Effector memory CD8-positive, alpha-beta T cell (primary cell): ENCODE measurements around the gene ANKRD49.
"Not testable (repeated sequence)": the region's sequence is repeated elsewhere in the genome, so short reads cannot be mapped to it uniquely, and the experiment has no call there.

Experiments used
- ATAC-seq: fragments of 150-1000 bp; cut with Tn5 transposase; replicated peaks from 2 replicates; pipeline ENCODE4 v1.10.0; 2021; ENCODE audit warnings: mild to moderate bottlenecking, moderate library complexity
- DNase-seq, 3 experiments: peaks; one replicate each; pipeline ENCODE4 v3.0.0; 2021
- H3K27ac Mint-ChIP-seq, 2 donors: one replicate each; pipeline ENCODE4 v1.8.0; 2022; ENCODE audit warnings: mild to moderate bottlenecking in 2 of 2, mixed read lengths in 2 of 2, moderate library complexity in 2 of 2
- H3K27me3 Mint-ChIP-seq, 2 donors: one replicate each; pipeline ENCODE4 v1.8.0; 2022; ENCODE audit warnings: mixed read lengths in 2 of 2
- H3K36me3 Mint-ChIP-seq: one replicate; pipeline ENCODE4 v1.8.0; 2022; ENCODE audit warnings: mild to moderate bottlenecking, moderate library complexity, mixed read lengths; ENCODE audit not compliant: insufficient read depth
- H3K4me1 Mint-ChIP-seq, 2 donors: one replicate each; pipeline ENCODE4 v1.8.0; 2022; ENCODE audit warnings: low read depth in 2 of 2, mixed read lengths in 2 of 2
- H3K4me3 Mint-ChIP-seq, 2 donors: one replicate each; pipeline ENCODE4 v1.8.0; 2022; ENCODE audit warnings: mild to moderate bottlenecking in 2 of 2, mixed read lengths in 2 of 2, moderate library complexity in 2 of 2
- H3K9me3 Mint-ChIP-seq, 2 donors: one replicate each; pipeline ENCODE4 v1.8.0; 2022; ENCODE audit warnings: mixed read lengths in 2 of 2

Gene ANKRD49

DNA sequence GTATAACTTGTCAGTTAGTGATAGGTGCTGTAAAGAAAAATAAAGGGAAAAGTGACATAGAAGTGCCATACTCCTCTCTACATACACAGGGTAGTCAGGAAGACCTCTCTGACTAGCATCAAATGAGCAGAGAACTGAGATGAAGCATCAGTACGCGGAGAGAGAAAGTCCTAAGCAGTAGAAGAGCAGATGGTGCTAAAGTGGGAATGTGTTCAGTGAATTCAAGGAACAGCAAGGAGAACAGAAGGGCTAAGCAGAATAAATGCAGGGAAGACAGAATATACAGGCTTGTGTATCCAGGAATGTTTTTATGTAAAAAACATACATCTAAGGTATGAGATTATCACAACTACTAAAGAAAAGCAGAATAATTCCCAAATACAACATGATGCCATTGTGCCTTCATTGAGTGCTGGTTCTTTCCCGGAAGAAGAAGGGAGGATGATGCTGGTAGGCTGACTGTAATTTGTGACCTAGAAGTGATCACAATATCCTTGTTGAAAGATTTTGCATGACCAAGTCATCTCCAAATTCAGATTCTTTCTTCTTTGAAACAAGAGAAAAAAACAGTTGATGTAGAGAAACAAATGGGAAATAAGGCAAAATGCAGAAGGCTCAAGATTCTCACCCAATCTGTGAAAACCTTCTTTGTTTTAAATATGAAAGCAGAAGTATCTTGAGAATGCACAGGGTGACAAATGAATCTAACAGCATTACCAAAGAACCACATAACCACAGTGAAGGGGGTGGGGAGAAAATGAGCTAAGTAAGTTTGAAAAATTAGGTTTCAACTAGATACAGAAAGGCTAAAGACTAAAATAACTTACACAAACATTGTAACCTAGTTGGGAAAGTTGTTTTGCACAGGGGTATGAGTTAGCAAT is 20.6 kb upstream of the ANKRD49 start:
- H3K27me3 Mint-ChIP-seq = no peaks in the 10 kb centered on the region
- peak overlapping the region; percentile 15 to 81 for H3K27ac Mint-ChIP-seq
- DNase-seq (peak; percentile 29 to 38 (median 33)), ATAC-seq (peak; percentile 96)
- peak overlapping the region in 1 of 2 donors; percentile 54 for H3K4me3 Mint-ChIP-seq
- peaks cover 12 to 23% of the 10 kb centered on the region in 2 donors for H3K4me1 Mint-ChIP-seq
- peaks cover 21% of the 10 kb centered on the region for H3K36me3 Mint-ChIP-seq
- H3K9me3 Mint-ChIP-seq = no peaks in the 10 kb centered on the region

DNA sequence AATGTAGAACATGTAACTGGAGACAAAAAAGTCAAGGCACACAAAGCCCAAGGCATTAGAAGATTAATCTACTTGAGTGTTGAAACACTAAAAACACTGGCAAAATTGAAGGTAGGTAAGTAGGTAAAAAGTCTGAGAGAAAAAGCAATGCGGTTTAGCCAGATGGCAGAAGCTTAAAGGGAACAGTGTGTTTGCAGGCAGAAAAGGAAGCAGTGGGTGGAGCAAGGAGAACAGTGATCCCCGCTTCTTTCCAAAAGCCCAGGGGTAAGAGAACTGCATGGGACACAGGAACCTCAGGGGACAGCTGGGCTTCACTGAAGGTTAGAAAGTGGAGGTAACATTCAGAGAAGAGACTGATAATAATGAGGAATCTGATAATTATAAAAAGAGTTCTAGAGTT is 16.2 kb upstream of the ANKRD49 start:
- H3K36me3 Mint-ChIP-seq = peaks cover 21% of the 10 kb centered on the region
- H3K27ac Mint-ChIP-seq = peak overlapping the region in 1 of 2 donors; percentile 79
- DNase-seq (no peak), ATAC-seq (no peak)
- no peaks in the 10 kb centered on the region for H3K27me3 Mint-ChIP-seq
- H3K9me3 Mint-ChIP-seq = no peaks in the 10 kb centered on the region
- H3K4me3 Mint-ChIP-seq = no peak overlapping the region
- H3K4me1 Mint-ChIP-seq = peaks cover 12 to 23% of the 10 kb centered on the region in 2 donors

DNA sequence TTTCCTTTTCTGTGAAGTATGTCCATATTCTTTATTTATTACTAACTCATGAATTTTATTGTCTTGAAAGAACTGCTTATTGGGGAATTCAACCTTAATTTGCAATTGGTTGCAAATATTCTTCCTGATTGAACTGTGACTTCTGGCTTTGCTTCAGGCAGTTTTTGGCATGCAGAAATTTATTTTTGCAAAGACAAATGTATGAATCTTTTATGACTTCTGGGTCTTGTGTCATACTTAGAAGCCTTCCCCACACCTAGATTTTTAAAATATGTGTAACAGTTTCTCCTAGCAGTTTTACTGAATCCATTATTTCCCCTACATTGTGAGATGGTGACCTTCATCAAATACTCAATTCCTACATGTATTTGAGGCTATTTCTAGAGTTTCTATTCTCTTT is 12.4 kb upstream of the ANKRD49 start:
- ATAC-seq = no peak
- H3K36me3 Mint-ChIP-seq = peaks cover 50% of the 10 kb centered on the region
- peaks cover under 1 to 6% of the 10 kb centered on the region in 2 donors for H3K4me1 Mint-ChIP-seq
- H3K9me3 Mint-ChIP-seq = no peaks in the 10 kb centered on the region
- no peak overlapping the region for H3K27ac Mint-ChIP-seq
- H3K4me3 Mint-ChIP-seq = no peak overlapping the region
- no peaks in the 10 kb centered on the region for H3K27me3 Mint-ChIP-seq
- DNase-seq = no peak

DNA sequence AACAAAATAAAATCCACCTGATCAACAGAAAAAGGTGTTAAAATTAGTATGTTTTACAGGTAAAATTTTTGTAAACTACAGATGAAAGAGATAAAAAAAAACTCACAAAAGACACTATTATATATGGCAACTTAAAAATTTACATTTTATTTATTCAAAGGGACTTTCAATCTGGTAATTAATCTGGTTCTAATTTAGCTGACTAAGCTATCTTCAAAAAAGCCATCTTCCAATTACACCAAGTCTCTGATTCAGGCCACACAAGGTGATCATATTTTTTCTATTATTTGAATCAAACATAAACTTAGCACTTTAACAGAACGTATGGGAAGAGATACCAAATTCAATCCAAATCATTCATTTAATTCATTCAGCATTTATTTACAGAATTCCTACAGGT is 7.7 kb upstream of the ANKRD49 start:
- peaks cover 59% of the 10 kb centered on the region for H3K36me3 Mint-ChIP-seq
- DNase-seq (no peak), ATAC-seq (no peak)
- H3K4me3 Mint-ChIP-seq = no peak overlapping the region
- H3K4me1 Mint-ChIP-seq = peaks cover 5 to 6% of the 10 kb centered on the region in 2 donors
- no peaks in the 10 kb centered on the region for H3K27me3 Mint-ChIP-seq
- peak overlapping the region in 1 of 2 donors; percentile 52 for H3K27ac Mint-ChIP-seq
- no peaks in the 10 kb centered on the region for H3K9me3 Mint-ChIP-seq

DNA sequence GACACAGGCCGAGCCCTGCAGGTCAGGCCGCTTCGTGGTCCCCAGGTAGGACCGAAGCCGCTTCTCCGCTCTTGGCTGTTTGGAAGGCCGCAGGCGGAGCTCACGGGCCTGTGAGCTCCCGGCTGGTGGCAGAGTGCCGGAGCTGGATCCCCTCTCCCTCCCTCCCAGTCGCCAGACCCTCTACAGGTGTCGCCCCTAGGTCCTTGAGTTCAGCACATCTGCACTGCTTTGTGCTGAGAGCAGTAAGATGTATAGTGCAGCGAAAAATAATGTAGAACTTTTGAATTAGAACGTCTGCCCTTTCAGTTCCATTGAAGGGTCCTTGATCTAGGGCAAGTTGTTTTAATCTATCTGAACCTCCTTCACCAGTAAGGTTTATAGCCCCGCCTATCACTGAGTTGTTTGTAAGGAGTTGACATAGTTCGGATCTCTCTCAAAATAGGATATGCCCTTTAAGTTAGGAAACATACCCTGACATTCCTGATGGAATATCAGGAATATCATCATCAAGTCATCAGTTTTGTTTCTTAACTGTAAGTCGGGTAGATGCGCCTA is 419 bp downstream of the ANKRD49 start:
- peaks cover 45% of the 10 kb centered on the region for H3K36me3 Mint-ChIP-seq

DNA sequence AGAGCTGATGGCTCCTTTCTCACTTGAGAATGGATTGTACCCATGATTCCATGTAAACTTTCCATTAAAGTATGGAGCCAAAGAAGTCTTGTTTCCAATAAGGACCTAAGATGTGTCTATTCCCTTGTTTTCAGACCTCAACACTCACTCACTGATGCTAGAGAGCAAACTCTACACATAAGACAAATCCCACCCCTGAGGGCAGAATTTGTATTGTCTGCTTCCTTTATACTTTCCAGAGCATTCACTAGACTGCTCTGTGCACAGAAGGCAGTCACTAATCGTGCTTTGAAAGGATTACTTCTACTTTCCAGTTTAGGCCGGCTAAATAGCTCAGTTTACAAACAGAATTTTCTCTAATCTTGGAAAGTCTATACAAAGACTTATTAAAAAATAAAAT is 6.4 kb downstream of the ANKRD49 start:
- Mint-ChIP-seq H3K27me3 (no peaks in the 10 kb centered on the region), H3K4me3 (no peak overlapping the region), H3K36me3 (peaks cover 59% of the 10 kb centered on the region), H3K4me1 (peaks cover 2 to 16% of the 10 kb centered on the region in 2 donors), H3K27ac (no peak overlapping the region), H3K9me3 (no peaks in the 10 kb centered on the region)
- DNase-seq (no peak), ATAC-seq (no peak)

More for the DNA sequence above, 419 bp downstream of the ANKRD49 start:
- Mint-ChIP-seq H3K27ac (peak overlapping the region; percentile 98), H3K9me3 (no peaks in the 10 kb centered on the region), H3K4me1 (peaks cover 22 to 42% of the 10 kb centered on the region in 2 donors), H3K27me3 (no peaks in the 10 kb centered on the region), H3K4me3 (peak overlapping the region; percentile 95 to 98)
- DNase-seq = no peak
- ATAC-seq = peak; percentile 59

DNA sequence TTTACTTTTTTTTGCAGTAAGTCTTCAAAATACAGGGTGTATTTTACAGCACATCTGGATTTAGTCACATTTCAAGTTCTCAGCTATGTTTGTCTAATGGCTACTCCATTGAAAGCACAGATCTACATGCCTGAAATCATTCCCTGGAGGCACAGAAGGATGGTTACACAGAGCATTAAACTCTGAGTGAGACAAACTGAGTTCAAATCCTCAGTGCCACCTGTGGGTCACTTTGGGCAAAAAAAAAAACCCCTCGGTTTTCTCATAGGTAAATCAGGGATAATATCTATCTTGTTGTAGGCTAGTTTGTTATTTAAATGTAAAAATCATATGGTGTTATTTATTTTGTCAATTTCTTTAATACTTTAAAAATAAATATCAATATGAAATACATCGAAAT is 7.7 kb downstream of the ANKRD49 start:
- H3K27ac Mint-ChIP-seq = no peak overlapping the region
- DNase-seq (no peak), ATAC-seq (no peak)
- H3K27me3 Mint-ChIP-seq = no peaks in the 10 kb centered on the region
- H3K4me1 Mint-ChIP-seq = peaks cover 0 to 9% of the 10 kb centered on the region in 2 donors
- H3K9me3 Mint-ChIP-seq = no peaks in the 10 kb centered on the region
- H3K4me3 Mint-ChIP-seq = no peak overlapping the region
- H3K36me3 Mint-ChIP-seq = peaks cover 55% of the 10 kb centered on the region

DNA sequence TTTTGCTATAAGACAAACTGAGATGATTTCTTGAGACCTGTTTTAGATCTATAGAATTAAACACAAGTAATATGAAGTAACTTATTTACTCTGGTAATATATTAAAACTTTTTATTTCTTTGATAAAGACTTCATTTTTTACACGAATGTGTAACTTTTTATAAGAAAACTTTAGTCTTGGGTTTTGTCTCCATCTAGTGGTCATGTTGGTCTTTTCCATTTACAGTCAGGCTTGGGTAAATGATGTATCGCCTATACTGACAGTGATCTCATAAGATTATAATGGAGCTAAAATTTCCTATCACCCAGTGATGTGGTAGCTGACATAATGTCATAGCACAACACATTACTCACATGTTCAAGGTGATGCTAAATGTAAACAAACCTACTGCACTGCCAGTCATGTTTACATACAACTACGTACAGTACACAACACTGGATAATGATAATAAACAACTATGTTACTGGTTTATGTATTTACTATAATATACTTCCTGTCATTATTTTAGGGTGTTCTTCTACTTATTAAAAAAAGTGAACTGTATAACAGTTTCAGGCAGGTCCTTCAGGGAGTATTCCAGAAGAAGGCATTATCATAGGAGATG is 11.0 kb downstream of the ANKRD49 start:
- Mint-ChIP-seq H3K9me3 (no peaks in the 10 kb centered on the region), H3K27me3 (peaks cover 7 to 18% of the 10 kb centered on the region in 2 donors), H3K36me3 (peaks cover 23% of the 10 kb centered on the region), H3K4me3 (no peak overlapping the region), H3K27ac (no peak overlapping the region), H3K4me1 (no peaks in the 10 kb centered on the region)
- peak; percentile 9 to 23 (median 22) for DNase-seq
- ATAC-seq = peak; percentile 74

DNA sequence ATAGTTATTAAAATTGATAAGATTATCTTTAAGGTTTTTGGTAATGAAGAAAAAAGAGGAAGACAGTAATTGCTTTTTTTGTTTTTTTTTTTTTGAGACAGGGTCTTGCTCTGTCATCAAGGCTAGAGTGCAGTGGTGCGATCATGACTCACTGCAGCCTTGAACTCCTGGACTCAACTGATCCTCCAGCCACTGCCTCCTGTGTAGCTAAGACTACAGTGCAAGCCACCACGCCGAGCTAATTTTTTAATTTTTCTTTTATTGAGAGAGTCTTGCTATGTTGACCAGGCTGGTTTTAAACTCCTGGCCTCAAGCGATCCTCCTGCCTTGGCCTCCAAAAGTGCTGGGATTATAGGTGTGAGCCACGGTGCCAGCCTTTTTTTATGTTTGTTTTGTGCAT is 12.7 kb downstream of the ANKRD49 start:
- ATAC-seq, H3K4me3 Mint-ChIP-seq, DNase-seq, H3K36me3 Mint-ChIP-seq, H3K4me1 Mint-ChIP-seq, H3K27ac Mint-ChIP-seq, H3K9me3 Mint-ChIP-seq: not testable (repeated sequence)
- H3K27me3 Mint-ChIP-seq = peaks cover 7 to 18% of the 10 kb centered on the region in 2 donors

DNA sequence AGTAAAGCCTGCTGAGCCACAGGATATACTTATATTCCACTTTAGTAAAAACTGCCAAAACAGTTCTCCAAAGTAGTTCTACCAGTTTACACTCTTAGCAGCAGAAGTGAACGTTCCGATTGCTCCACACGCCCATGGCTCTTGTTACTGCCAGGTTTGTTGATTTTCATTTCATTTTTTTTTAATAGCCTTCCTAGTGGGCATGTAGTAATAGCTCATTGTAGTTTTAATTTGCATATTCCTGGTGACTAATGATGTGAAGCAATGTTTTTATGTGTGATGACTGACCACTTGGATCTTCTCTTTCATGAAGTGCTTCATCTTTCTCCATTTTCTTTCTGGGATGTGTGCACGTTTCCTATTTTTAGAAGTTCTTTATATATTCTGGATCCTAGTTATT is 13.7 kb downstream of the ANKRD49 start:
- no peak for ATAC-seq
- Mint-ChIP-seq H3K27ac (no peak overlapping the region), H3K36me3 (peaks cover 17% of the 10 kb centered on the region), H3K9me3 (no peaks in the 10 kb centered on the region), H3K4me3 (no peak overlapping the region), H3K4me1 (peaks cover 7 to 8% of the 10 kb centered on the region in 2 donors), H3K27me3 (peaks cover 7 to 18% of the 10 kb centered on the region in 2 donors)
- no peak for DNase-seq

DNA sequence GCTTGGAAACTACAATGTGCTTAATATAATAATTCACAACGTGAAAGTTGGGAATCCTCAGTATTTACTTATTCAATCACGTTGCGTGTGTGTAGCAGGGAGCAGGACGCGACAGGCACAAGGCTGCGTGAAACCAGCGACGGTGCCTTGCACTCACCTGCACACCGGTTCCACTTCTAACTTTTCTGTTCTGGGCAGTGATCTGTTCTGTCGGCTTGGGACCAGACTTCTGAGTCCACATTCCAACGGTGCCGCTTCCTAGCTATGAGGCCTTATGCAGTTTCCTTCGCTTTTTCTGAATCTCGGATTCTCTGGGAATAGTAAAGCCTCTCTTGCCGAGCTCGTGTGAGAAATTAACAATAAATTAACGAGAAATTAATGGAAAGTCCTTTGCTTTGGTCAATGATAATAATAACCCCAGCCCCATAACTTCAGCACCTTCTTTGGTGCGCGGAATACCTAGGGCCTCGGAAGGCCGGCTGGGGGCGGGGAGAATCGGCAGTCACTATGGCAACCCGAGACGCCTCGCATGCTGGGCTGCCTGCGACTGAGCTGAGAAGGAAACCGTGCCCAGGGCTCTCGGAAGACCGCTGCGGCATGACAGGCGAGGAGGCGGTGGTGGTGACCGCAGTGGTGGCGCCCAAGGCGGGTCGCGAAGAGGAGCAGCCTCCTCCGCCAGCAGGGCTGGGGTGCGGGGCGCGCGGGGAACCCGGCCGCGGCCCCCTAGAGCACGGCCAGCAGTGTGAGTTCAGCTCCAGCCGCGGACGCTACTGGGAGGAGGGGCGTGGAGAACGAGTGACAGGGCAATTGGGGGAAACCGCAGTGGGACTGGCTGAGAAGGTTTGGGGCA is 18.4 kb downstream of the ANKRD49 start, which contains the start of gene C11orf97:
Gene C11orf97, plus strand, starts transcription at position 530 of the 850 bp plus-strand sequence. Its CDS starts 68 bp downstream, at position 598.
- ATAC-seq = peak; percentile 88
- peaks cover 12 to 15% of the 10 kb centered on the region in 2 donors for H3K4me1 Mint-ChIP-seq
- H3K27ac Mint-ChIP-seq = peak within 1 kb of the TSS; percentile 57 to 86
- peak; percentile 38 to 47 (median 46) for DNase-seq
- no peaks in the 10 kb centered on the region for H3K9me3 Mint-ChIP-seq
- H3K36me3 Mint-ChIP-seq = peaks cover 7% of the 10 kb centered on the region
- H3K27me3 Mint-ChIP-seq = peaks cover 14 to 18% of the 10 kb centered on the region in 2 donors
- peak within 1 kb of the TSS; percentile 80 to 85 for H3K4me3 Mint-ChIP-seq

DNA sequence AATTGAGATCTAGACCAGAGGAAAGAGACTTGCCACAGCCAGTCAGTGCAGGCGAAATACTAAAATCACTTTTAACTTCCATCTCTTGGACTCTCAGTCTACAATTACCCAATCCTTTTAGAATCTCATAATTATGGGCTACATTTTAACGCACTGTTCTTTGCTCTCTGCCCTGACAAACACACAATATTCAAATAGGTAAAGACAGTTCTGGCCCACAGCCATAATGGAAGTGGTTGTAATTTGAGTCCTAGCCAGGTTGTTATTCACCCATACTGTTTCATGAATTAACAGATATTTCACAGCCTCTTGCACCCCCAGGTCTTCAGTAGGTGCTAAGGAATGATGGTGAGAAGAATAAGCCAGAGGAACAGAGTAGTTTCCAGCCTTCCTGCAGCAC is 19.3 kb downstream of the ANKRD49 start:
- H3K4me3 Mint-ChIP-seq = peak overlapping the region; percentile 80 to 85
- peaks cover 10 to 14% of the 10 kb centered on the region in 2 donors for H3K27me3 Mint-ChIP-seq

DNA sequence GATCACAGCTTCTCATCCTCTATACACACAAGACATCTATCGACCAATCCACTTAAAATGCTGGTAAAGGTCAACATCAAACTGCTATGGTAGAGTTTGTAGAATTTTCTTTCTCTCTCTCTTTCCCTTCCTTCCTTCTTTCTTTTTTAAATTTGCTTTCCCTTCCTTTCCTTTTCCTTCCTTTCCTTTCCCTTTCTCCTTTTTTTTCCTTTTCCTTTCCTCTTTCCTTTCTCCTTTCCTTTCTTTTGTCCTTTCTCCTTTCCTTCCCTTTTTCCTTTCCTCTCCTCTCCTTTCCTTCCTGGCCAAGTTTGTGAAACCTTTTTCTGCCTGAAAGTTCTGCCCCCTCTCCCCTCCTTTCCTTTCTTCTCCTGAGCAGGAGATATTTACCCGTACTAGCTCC is 21.6 kb downstream of the ANKRD49 start:
- peaks cover 0 to 7% of the 10 kb centered on the region in 2 donors for H3K27me3 Mint-ChIP-seq

More for the DNA sequence above, 19.3 kb downstream of the ANKRD49 start:
- ATAC-seq = peak; percentile 29
- peak overlapping the region in 1 of 2 donors; percentile 57 for H3K27ac Mint-ChIP-seq
- peaks cover 7% of the 10 kb centered on the region for H3K36me3 Mint-ChIP-seq
- peaks cover 12 to 15% of the 10 kb centered on the region in 2 donors for H3K4me1 Mint-ChIP-seq
- DNase-seq = no peak
- no peaks in the 10 kb centered on the region for H3K9me3 Mint-ChIP-seq

More for the DNA sequence above, 21.6 kb downstream of the ANKRD49 start:
- Mint-ChIP-seq H3K27ac (no peak overlapping the region), H3K36me3 (peaks cover 7% of the 10 kb centered on the region), H3K4me1 (peaks cover 12 to 15% of the 10 kb centered on the region in 2 donors), H3K9me3 (no peaks in the 10 kb centered on the region), H3K4me3 (no peak overlapping the region)
- DNase-seq = no peak
- ATAC-seq = no peak
